MM.1S (cell line): ENCODE results near the gene TFPI.
"Not testable (repeated sequence)": the region's sequence is repeated elsewhere in the genome, so short reads cannot be mapped to it uniquely, and the experiment has no call there.

ENCODE experiments used
- CTCF ChIP-seq: fragments of 300-600 bp; sonication (generic); IDR thresholded peaks from 2 replicates; pipeline ENCODE4 v1.5.1; 2016; ENCODE audit warnings: antibody characterized with exemption, low read length, mixed read lengths
- EZH2 ChIP-seq: fragments of 300-600 bp; sonication (generic); optimal IDR thresholded peaks from 2 replicates; pipeline ENCODE3; 2017; ENCODE audit warnings: low read depth, mild to moderate bottlenecking, antibody characterized with exemption, low read length, mixed read lengths
- EZH2phosphoT487 ChIP-seq: fragments of 300-600 bp; sonication (generic); IDR thresholded peaks from 2 replicates; pipeline ENCODE4 v1.6.1; 2018; ENCODE audit warnings: antibody characterized with exemption, low read length

DNA sequence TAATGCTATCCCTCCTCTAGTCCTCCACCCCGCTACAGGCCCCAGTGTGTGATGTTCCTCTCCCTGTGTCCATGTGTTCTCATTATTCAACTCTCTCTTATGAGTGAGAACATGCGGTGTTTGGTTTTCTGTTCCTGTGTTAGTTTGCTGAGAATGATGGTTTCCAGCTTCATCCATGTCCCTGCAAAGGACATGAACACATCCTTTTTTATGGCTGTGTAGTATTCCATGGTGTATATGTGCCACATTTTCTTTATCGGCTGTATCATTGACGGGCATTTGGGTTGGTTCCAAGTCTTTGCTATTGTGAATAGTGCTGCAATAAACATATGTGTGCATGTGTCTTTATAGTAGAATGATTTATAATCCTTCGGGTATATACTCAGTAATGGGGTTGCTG, 17.8 kb upstream of the TFPI start:
- not testable (repeated sequence) for TF ChIP-seq CTCF, EZH2, EZH2phosphoT487
